Fibroblast of skin of right biceps (primary cell): ENCODE data around the gene ZBTB34.

Source experiments
- DNase-seq: peaks from one replicate; pipeline ENCODE4 v3.0.0-alpha.2; 2013

The ZBTB34 gene

DNA sequence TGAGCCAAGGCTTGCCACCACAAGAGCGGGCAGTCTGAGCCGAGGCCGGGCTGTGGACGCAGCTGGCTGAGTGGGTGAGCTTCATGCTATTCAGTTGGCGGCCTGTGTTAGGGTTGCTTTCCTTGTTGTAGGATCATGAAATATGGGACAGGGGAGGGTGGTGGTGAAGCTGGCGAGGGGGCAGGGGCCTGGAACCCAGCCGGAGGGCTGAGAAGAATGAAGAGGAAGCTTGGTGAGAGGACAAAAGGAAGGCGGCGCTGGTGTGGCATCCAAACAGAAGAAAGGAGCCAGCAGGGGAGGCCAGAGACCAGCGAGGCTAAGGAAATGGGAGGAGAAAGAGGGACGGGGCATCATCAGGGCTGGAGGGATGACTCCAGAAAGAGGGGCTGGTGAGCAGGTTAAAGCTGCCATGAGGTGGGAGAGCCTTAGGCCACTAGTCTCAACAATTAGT is 72.5 kb downstream of the ZBTB34 start:
- DNase-seq, result no peak

DNA sequence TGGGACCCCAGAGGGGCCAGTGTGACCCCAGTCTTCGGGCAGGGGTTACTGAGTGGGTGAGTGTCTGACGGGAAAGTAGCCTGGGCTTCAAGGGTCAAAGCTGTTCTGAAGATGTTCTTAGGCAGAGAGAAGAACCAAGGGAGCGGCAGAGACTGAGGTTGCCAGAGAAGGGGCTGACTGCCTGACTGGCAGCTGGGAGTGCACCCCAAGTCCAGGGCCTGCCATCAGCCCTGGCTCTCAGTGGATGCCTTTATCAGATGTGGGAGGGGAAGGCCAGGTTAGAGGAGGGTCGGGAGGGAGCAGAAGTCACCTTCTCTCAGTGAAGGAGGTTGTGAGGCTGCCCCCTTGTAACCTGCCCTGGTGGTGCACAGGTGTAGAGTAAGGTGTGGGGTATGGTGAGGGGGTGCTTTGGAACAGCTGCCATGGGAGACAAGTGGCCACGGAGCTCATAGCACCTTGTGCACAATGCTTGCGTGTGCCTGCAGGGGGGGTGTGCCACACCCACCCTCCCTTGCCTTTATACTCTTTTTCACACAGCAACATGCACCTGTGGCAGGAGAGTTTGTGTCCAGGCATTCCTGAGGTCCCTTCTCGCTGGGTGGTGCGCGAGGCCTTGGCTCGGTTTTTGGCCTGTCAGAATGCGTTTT is 73.0 kb downstream of the ZBTB34 start:
- no peak for DNase-seq

DNA sequence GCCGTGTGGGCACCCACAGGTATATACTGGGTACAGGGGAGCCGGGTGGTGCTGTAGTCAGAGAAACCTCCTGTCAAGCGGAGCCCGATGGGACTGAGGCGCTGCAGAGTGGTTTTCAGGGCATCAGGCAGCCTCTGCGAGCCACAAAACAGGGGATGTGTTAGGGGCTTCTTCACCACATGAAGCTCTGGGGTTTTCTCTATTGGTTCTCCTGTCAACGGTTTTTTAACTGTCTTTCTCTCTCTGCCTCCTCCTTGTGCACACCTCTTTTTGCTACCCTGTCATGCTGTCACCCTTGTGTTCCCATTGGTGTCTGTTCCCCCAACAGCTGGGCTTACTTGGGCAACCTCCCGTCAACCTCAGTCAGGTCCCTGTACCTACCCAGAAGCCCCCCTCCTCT is 74.0 kb downstream of the ZBTB34 start:
- DNase-seq, result no peak
